Measurements from ENCODE around the gene ZBTB9.

The ZBTB9 gene

GRCh38 chr6:33433544-33434191, 20.7 kb upstream of the ZBTB9 start:
- DNase-seq: no peak

GRCh38 chr6:33434961-33435360, 19.4 kb upstream of the ZBTB9 start:
- DNase-seq: no peak

- no peak for DNase-seq
These were observed 16.7 kb upstream of the ZBTB9 start for GRCh38 chr6:33437666-33438065.

GRCh38 chr6:33438978-33439594, 15.3 kb upstream of the ZBTB9 start:
- no peak for DNase-seq

GRCh38 chr6:33439956-33440648, 14.3 kb upstream of the ZBTB9 start:
- DNase-seq: no peak

- DNase-seq: no peak
These were observed 13.6 kb upstream of the ZBTB9 start for GRCh38 chr6:33440649-33441309.

- no peak for DNase-seq
These were observed 12.9 kb upstream of the ZBTB9 start for GRCh38 chr6:33441457-33441856.

- DNase-seq: no peak
These were observed 12.1 kb upstream of the ZBTB9 start for GRCh38 chr6:33442283-33442682.

GRCh38 chr6:33443025-33443424, 11.4 kb upstream of the ZBTB9 start:
- no peak for DNase-seq

- DNase-seq: no peak
These were observed 10.5 kb upstream of the ZBTB9 start for GRCh38 chr6:33443619-33444504.

GRCh38 chr6:33445119-33445603, 9.2 kb upstream of the ZBTB9 start:
- DNase-seq: no peak

- no peak for DNase-seq
These were observed 8.0 kb upstream of the ZBTB9 start for GRCh38 chr6:33446356-33446755.

- DNase-seq: no peak
These were observed 3.9 kb upstream of the ZBTB9 start for GRCh38 chr6:33450434-33450833.

- DNase-seq: no peak
These were observed 2.8 kb upstream of the ZBTB9 start for GRCh38 chr6:33451606-33452005.

- no peak for DNase-seq
These were observed 1.9 kb upstream of the ZBTB9 start for GRCh38 chr6:33452496-33452895.

- no peak for DNase-seq
These were observed 875 bp upstream of the ZBTB9 start for GRCh38 chr6:33453393-33454008.

- DNase-seq: no peak
These were observed 675 bp downstream of the ZBTB9 start for GRCh38 chr6:33455051-33455450.

GRCh38 chr6:33456156-33456555, 1.8 kb downstream of the ZBTB9 start:
- DNase-seq: no peak

GRCh38 chr6:33458676-33459075, 4.3 kb downstream of the ZBTB9 start:
- no peak for DNase-seq

- no peak for DNase-seq
These were observed 4.8 kb downstream of the ZBTB9 start for GRCh38 chr6:33459226-33459625.

- no peak for DNase-seq
These were observed 11.8 kb downstream of the ZBTB9 start for GRCh38 chr6:33466075-33466735.

- DNase-seq: no peak
These were observed 12.7 kb downstream of the ZBTB9 start for GRCh38 chr6:33467091-33467490.
